CD14-positive monocyte (primary cell): ENCODE measurements around the gene ACTR3. TPM values are rescaled to one million over a fixed set of nuclear protein-coding genes. Genes with fewer than 3 reads are reported as not detected.

Experiments
- DNase-seq, 3 donors: peaks; one replicate each; pipeline ENCODE4 v3.0.0-alpha.2; 2011 to 2022
- H2AFZ ChIP-seq: 2 replicates; pipeline ENCODE4 v1.6.0; 2012; ENCODE audit warnings: mild to moderate bottlenecking, low read depth, low read length, inconsistent platforms; ENCODE audit not compliant: insufficient read depth, poor library complexity, severe bottlenecking
- H3K27ac ChIP-seq, 2 donors: 1 replicate in 1 of 2; 2 replicates in 1 of 2; pipeline ENCODE4 v1.5.1; 2012 to 2013; ENCODE audit warnings: low read length in 2 of 2, control low read depth in 1 of 2, inconsistent platforms in 1 of 2, low read depth in 1 of 2, mild to moderate bottlenecking in 1 of 2
- H3K27me3 ChIP-seq, 2 donors: one replicate each; pipeline versions ENCODE4 v1.6.0 to v1.6.1; 2011 to 2013; ENCODE audit warnings: low read length in 2 of 2; ENCODE audit not compliant: control insufficient read depth in 2 of 2, insufficient read depth in 2 of 2
- H3K36me3 ChIP-seq, 2 donors: replicated peaks in 1 of 2; 1 replicate in 1 of 2; 2 replicates in 1 of 2; pipeline versions ENCODE4 v1.5.1 to v1.6.1; 2012 to 2013; ENCODE audit warnings: low read length in 2 of 2, control low read depth in 1 of 2, inconsistent platforms in 1 of 2, mild to moderate bottlenecking in 1 of 2; ENCODE audit not compliant: insufficient read depth in 2 of 2, control insufficient read depth in 1 of 2
- H3K4me1 ChIP-seq, 2 donors: 1 replicate in 1 of 2; 2 replicates in 1 of 2; pipeline versions ENCODE4 v1.5.1 to v1.6.1; 2012 to 2013; ENCODE audit warnings: low read length in 2 of 2, control low read depth in 1 of 2, inconsistent platforms in 1 of 2, mild to moderate bottlenecking in 1 of 2, moderate library complexity in 1 of 2; ENCODE audit not compliant: insufficient read depth in 2 of 2, control insufficient read depth in 1 of 2
- H3K4me2 ChIP-seq: replicated peaks from 2 replicates; pipeline ENCODE3; 2012; ENCODE audit warnings: low read length, moderate library complexity, mild to moderate bottlenecking; ENCODE audit not compliant: poor library complexity, severe bottlenecking; ENCODE audit errors: extremely low read depth
- H3K4me3 ChIP-seq, 3 experiments: fragments of 200-600 bp in 1 of 3; sonication (generic) in 1 of 3; replicated peaks in 1 of 3; 1 replicate in 2 of 3; 2 replicates in 1 of 3; pipeline ENCODE4 v1.5.1; 2011 to 2013; ENCODE audit warnings: low read length in 3 of 3, mild to moderate bottlenecking in 3 of 3, control low read depth in 2 of 3, low read depth in 2 of 3, inconsistent platforms in 1 of 3, moderate library complexity in 1 of 3
- H3K79me2 ChIP-seq: 2 replicates; pipeline ENCODE4 v1.6.0; 2012; ENCODE audit warnings: mild to moderate bottlenecking, control low read depth, inconsistent platforms, low read length, moderate library complexity; ENCODE audit not compliant: insufficient read depth
- H3K9ac ChIP-seq: 2 replicates; pipeline ENCODE4 v1.6.0; 2017; ENCODE audit warnings: low read length, mild to moderate bottlenecking; ENCODE audit not compliant: insufficient read depth, poor library complexity, severe bottlenecking
- H3K9me3 ChIP-seq, 2 donors: replicated peaks in 1 of 2; 1 replicate in 1 of 2; 2 replicates in 1 of 2; pipeline versions ENCODE4 v1.5.1 to v1.6.1; 2012 to 2013; ENCODE audit warnings: low read length in 2 of 2, control low read depth in 1 of 2; ENCODE audit not compliant: control insufficient read depth in 1 of 2, insufficient read depth in 1 of 2
- H4K20me1 ChIP-seq: 2 replicates; pipeline ENCODE4 v1.6.0; 2012; ENCODE audit warnings: mild to moderate bottlenecking, low read length, control low read depth, moderate library complexity; ENCODE audit not compliant: insufficient read depth
- H3K27ac Mint-ChIP-seq, 7 donors: one replicate each; pipeline ENCODE4 v1.8.0; 2020; ENCODE audit warnings: mild to moderate bottlenecking in 7 of 7, mixed read lengths in 7 of 7, moderate library complexity in 6 of 7, inconsistent platforms in 2 of 7
- H3K27me3 Mint-ChIP-seq, 3 donors: one replicate each; pipeline ENCODE4 v1.8.0; 2021 to 2022; ENCODE audit warnings: low read depth in 3 of 3, mild to moderate bottlenecking in 3 of 3, mixed read lengths in 3 of 3, moderate library complexity in 3 of 3, inconsistent platforms in 1 of 3
- H3K36me3 Mint-ChIP-seq, 2 donors: one replicate each; pipeline ENCODE4 v1.8.0; 2020; ENCODE audit warnings: mixed read lengths in 2 of 2, inconsistent platforms in 1 of 2, mild to moderate bottlenecking in 1 of 2
- H3K4me1 Mint-ChIP-seq: one replicate; pipeline ENCODE4 v1.8.0; 2020; ENCODE audit warnings: mild to moderate bottlenecking, mixed read lengths
- H3K4me3 Mint-ChIP-seq, 2 donors: one replicate each; pipeline ENCODE4 v1.8.0; 2020; ENCODE audit warnings: mild to moderate bottlenecking in 2 of 2, mixed read lengths in 2 of 2, moderate library complexity in 1 of 2
- H3K9me3 Mint-ChIP-seq, 7 donors: one replicate each; pipeline ENCODE4 v1.8.0; 2020 to 2022; ENCODE audit warnings: mixed read lengths in 7 of 7, mild to moderate bottlenecking in 6 of 7, moderate library complexity in 6 of 7, inconsistent platforms in 2 of 7
- CTCF ChIP-seq: fragments of 200-600 bp; IDR thresholded peaks from one replicate; pipeline ENCODE4 v1.8.0; 2022; ENCODE audit warnings: antibody characterized with exemption, mild to moderate bottlenecking
- WGBS: methylation state at CpG from one replicate; pipeline ENCODE4 v1.1.5; 2013; ENCODE audit warnings: missing lambda C conversion rate; ENCODE audit not compliant: insufficient coverage; 5-methylcytosine and 5-hydroxymethylcytosine counted together
- intact Hi-C, 2 donors: fragments of 100-400 bp; cut with micrococcal nuclease; formaldehyde crosslinking; loops; one replicate each; pipeline versions ENCODE4 v1.15.0 to v1.15.1; 2023
- polyA plus RNA-seq, 3 donors: library from polyadenylated mRNA; depleted of rRNA in 1 of 3; unstranded in 2 of 3; stranded (reverse) in 1 of 3; fragments of 300-500 nt in 2 of 3; fragments of >200 nt in 1 of 3; fragmentation: Illumina TruSeq in 2 of 3; gene quantifications; 1 replicate in 2 of 3; 2 replicates in 1 of 3; pipeline ENCODE4 v1.2.3, GENCODE V29; 2012 to 2021

Gene ACTR3
- polyA plus RNA-seq, 3 donors, result 103 to 557 (median 464) TPM

- Histone ChIP-seq H3K27ac (no peak overlapping the region), H3K4me2 (no peak overlapping the region), H3K4me1 (no peaks in the 10 kb centered on the region), H3K27me3 (no peaks in the 10 kb centered on the region), H3K79me2 (no peaks in the 10 kb centered on the region), H4K20me1 (no peaks in the 10 kb centered on the region), H3K4me3 (no peak overlapping the region), H3K36me3 (no peaks in the 10 kb centered on the region), H2AFZ (no peak overlapping the region), H3K9ac (no peak overlapping the region), H3K9me3 (no peaks in the 10 kb centered on the region)
- Mint-ChIP-seq H3K9me3 (peaks cover 0 to 5% (median 0%) of the 10 kb centered on the region in 7 donors), H3K4me3 (peak overlapping the region in 1 of 2 donors; percentile 31), H3K36me3 (no peaks in the 10 kb centered on the region), H3K27me3 (peaks cover 2 to 11% (median 4%) of the 10 kb centered on the region in 3 donors), H3K27ac (peak overlapping the region in 3 of 7 donors; percentile 35 to 64 (median 37)), H3K4me1 (peaks cover 12% of the 10 kb centered on the region)
- no CpG with 5 or more reads among the region's 3 CpGs for WGBS
- no peak for TF ChIP-seq CTCF
- peak in 2 of 3 donors; percentile 19 to 59 for DNase-seq
- intact Hi-C loops, result no loop called here
These were observed 117.5 kb downstream of the ACTR3 start for GRCh38 chr2:114007436-114007835.

GRCh38 chr2:114008720-114009119 is 118.8 kb downstream of the ACTR3 start:
- no peaks in the 10 kb centered on the region for H3K36me3 Mint-ChIP-seq
- Histone ChIP-seq H4K20me1 (no peaks in the 10 kb centered on the region), H3K4me3 (no peak overlapping the region), H3K9ac (no peak overlapping the region), H3K36me3 (no peaks in the 10 kb centered on the region), H3K79me2 (no peaks in the 10 kb centered on the region), H3K27me3 (no peaks in the 10 kb centered on the region), H3K4me2 (no peak overlapping the region), H3K27ac (no peak overlapping the region), H2AFZ (no peak overlapping the region), H3K9me3 (no peaks in the 10 kb centered on the region), H3K4me1 (no peaks in the 10 kb centered on the region)
- H3K4me1 Mint-ChIP-seq, result peaks cover 12% of the 10 kb centered on the region
- no peak for DNase-seq
- peaks cover 0 to 5% (median 1%) of the 10 kb centered on the region in 7 donors for H3K9me3 Mint-ChIP-seq
- peaks cover 0 to 11% (median 4%) of the 10 kb centered on the region in 3 donors for H3K27me3 Mint-ChIP-seq
- no peak overlapping the region for H3K4me3 Mint-ChIP-seq
- intact Hi-C loops, result no loop called here
- TF ChIP-seq CTCF, result no peak
- 98% methylated on average over 4 of the region's 4 CpGs for WGBS
- no peak overlapping the region for H3K27ac Mint-ChIP-seq
